Measurements from ENCODE around the gene KLRK1.
"Not testable (repeated sequence)": the region's sequence is repeated elsewhere in the genome, so short reads cannot be mapped to it uniquely, and the experiment has no call there.

The KLRK1 gene

DNA sequence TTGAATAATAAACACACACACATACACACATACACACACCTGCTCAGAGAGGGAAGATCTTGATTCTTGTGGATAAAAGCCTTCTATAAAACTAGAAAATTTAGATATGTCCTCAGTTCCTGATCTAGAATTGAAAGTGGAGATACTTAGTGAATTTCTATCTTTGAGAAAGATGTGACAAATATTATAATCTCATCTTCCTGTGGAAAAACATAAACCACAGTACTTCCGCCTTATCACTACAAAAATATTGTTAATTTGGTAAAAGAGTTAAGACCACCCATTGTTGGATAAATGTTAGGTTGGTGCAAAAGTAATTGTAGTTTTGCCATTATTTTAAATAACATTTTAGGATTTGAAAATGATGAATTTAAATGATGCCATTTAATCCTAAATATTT is at the start of gene KLRK1:
Gene KLRK1 (minus strand): TSS at position 138 of the 400 bp plus-strand sequence. CDS start 1,231 bp downstream, outside the sequence.
- H3K4me3 ChIP-seq (ENCODE audit: low read depth, low read length) = no peak within 1 kb of the TSS
- no peak for TF ChIP-seq CTCF (IDR thresholded peaks at IDR 0.05; ENCODE audit: insufficient read depth, low read length, missing control alignments)
- ChIA-PET POLR2A (no interaction called here), CTCF (no interaction called here)
- DNase-seq (ENCODE audit: low read depth, low spot score) = no peak

DNA sequence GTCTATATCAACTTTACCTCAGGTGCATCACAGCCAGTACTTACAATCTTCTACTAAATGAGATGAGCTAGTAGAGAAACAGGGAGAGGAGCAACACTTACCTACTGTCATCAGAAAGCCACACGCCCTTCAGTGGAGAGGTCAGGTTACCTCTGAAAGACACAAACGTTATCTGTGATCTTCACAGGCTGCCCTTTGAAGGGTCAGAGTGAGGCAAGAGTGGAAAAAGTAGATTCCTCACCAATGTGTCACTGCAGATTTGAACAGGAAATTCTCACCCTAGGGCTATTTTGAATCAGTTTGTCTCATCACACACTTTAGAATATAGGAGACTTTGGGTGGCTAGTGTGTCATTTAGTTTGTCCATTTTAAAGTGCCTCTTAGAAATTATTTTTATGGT is 47.8 kb upstream of the KLRK1 start:
- H3K4me3 ChIP-seq (ENCODE audit: low read depth, low read length); CTCF ChIA-PET; DNase-seq (ENCODE audit: low read depth, low spot score); POLR2A ChIA-PET: not testable (repeated sequence)

- DNase-seq (ENCODE audit: low read depth, low spot score); CTCF ChIA-PET; H3K4me3 ChIP-seq (ENCODE audit: low read depth, low read length); POLR2A ChIA-PET: not testable (repeated sequence)
Measured at GRCh38 chr12:10435816-10436215, 46.0 kb upstream of the KLRK1 start, which contains the start of gene KLRC2. Gene KLRC2 (minus strand): TSS chr12:10436010. CDS start chr12:10435986, 24 bp downstream.

DNA sequence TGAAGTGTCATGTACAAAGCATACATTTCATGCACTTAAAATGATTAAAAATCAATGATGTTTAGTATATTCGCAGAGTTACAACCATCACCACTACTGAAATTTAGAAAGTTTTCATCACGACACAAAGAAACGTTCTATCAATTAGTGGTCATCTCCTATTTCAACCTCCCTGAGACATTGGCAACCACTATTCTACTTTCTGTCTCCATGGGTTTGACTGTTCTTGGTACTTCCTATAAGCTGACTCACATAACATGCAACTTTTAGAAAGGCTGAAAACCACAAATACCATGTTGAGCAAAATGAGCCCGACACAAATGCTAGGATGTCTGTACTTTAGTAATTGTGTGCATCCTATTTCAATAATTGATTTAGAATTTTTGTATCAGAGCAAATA is 40.8 kb upstream of the KLRK1 start:
- CTCF ChIA-PET; POLR2A ChIA-PET; DNase-seq (ENCODE audit: low read depth, low spot score): not testable (repeated sequence)

DNA sequence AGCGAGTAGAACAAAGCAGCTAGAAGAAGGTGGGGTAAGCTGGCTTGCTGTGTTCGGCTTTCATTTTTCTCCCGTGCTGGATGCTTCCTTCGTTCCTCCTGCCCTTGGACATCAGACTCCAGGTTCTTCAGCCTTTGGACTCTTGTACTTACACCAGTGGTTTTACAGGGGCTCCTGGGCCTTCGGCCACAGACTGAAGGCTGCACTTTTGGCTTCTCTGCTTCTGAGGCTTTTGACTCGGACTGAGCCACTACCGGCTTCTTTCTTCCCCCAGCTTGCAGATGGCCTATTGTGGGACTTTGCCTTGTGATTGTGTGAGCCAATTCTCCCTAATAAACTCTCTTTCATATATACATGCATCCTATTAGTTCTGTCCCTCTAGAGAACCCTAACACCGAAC is 36.1 kb upstream of the KLRK1 start:
- CTCF ChIA-PET; H3K4me3 ChIP-seq (ENCODE audit: low read depth, low read length); DNase-seq (ENCODE audit: low read depth, low spot score); POLR2A ChIA-PET: not testable (repeated sequence)

More for the DNA sequence above, 40.8 kb upstream of the KLRK1 start:
- H3K4me3 ChIP-seq (ENCODE audit: low read depth, low read length) = not testable (repeated sequence)

DNA sequence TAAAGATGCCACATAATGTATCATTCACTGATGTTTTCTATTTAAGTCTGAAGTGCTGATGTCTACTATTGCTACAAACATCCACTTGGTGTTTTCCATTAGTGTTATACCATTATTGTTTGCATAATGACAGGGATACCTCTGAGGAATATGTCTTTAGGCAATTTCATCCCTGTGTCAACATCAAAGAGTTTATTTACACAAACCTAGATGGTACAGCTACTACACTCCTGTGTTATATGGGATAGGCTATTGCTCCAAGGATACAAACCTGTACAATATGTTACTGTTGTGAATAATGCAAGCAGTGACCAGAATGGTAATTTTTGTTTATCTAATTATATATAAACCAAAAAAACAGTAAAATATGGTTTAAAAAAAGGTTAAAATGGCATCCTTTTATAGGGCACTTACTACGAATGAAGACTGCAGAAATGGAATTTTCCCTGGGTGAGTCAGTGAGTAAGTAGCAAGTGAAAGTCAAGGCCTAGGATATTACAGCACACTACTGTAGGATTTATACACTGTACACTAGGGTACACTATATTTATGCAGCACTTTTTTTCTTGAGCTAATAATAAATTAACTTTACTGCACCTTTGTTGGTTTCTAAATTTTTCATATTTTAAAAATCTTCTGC is 34.5 kb upstream of the KLRK1 start:
- CTCF ChIA-PET; H3K4me3 ChIP-seq (ENCODE audit: low read depth, low read length); POLR2A ChIA-PET: not testable (repeated sequence)
- peak; percentile 0 for DNase-seq (ENCODE audit: low read depth, low spot score)

DNA sequence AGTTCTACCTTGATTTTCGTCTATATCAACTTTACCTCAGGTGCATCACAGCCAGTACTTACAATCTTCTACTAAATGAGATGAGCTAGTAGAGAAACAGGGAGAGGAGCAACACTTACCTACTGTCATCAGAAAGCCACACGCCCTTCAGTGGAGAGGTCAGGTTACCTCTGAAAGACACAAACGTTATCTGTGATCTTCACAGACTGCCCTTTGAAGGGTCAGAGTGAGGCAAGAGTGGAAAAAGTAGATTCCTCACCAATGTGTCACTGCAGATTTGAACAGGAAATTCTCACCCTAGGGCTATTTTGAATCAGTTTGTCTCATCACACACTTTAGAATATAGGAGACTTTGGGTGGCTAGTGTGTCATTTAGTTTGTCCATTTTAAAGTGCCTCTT is 32.3 kb upstream of the KLRK1 start:
- POLR2A ChIA-PET; DNase-seq (ENCODE audit: low read depth, low spot score); H3K4me3 ChIP-seq (ENCODE audit: low read depth, low read length); CTCF ChIA-PET: not testable (repeated sequence)

DNA sequence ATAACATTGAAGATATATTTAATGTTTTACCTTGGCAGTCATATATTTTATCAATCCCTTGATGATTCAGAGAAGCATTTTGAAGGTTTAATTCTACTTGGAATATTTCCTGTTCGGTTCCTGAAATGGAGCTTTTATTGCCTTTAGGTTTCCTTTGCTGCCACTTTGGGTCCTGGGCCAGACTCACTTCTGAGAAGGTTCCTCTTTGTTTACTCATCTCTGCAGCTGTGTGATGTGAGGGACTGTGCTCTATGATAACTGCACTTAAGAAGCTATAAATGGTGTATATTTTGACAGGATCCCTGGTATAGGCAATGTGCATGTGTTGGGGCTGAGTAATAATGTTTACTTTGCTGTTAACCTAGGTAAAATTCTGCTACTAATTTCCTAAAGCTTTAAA is 30.5 kb upstream of the KLRK1 start, which contains the start of gene KLRC3:
Gene KLRC3 (minus strand): TSS at position 262 of the 400 bp plus-strand sequence. CDS start 45 bp downstream, at position 217.
- H3K4me3 ChIP-seq (ENCODE audit: low read depth, low read length); POLR2A ChIA-PET: not testable (repeated sequence)

GRCh38 chr12:10409392-10409791 is 19.6 kb upstream of the KLRK1 start, which contains the start of gene KLRC4:
Gene KLRC4 (minus strand): TSS chr12:10409757. CDS start chr12:10409575, 182 bp downstream.
- no peak for DNase-seq (ENCODE audit: low read depth, low spot score)
- H3K4me3 ChIP-seq (ENCODE audit: low read depth, low read length) = no peak within 1 kb of the TSS
- TF ChIP-seq CTCF (IDR thresholded peaks at IDR 0.05; ENCODE audit: insufficient read depth, low read length, missing control alignments) = no peak
- CTCF ChIA-PET = no interaction called here
- POLR2A ChIA-PET = no interaction called here

More for the DNA sequence above, 30.5 kb upstream of the KLRK1 start, which contains the start of gene KLRC3:
- CTCF ChIA-PET; DNase-seq (ENCODE audit: low read depth, low spot score): not testable (repeated sequence)

DNA sequence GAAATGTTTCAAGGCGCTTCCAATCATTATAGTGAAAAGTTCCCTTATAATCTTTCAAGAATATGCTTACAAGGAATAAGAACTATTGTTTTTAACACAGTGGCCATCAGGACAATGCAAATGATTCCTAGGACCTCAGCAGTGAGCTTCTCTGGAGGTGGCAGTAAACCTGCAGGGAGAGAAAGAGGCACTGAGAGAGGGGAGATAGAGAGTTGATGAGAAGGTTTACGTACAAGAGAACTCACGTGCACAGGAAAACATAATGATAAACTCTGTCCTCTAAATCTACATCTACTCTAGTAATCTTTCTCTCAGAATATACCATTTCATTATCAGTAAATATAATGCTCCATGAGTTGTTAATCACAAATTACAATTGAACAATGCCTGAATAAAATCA is 19.0 kb upstream of the KLRK1 start:
- no peak overlapping the region for H3K4me3 ChIP-seq (ENCODE audit: low read depth, low read length)
- ChIA-PET CTCF (no interaction called here), POLR2A (no interaction called here)
- no peak for TF ChIP-seq CTCF (IDR thresholded peaks at IDR 0.05; ENCODE audit: insufficient read depth, low read length, missing control alignments)
- DNase-seq (ENCODE audit: low read depth, low spot score) = no peak

All from AG04449 (cell line).